Ishikawa (cell line): ENCODE measurements around the gene CNTN2.

Experiments
- CREB1 ChIP-seq: IDR thresholded peaks from 2 replicates; pipeline ENCODE4 v1.6.1; 2012; ENCODE audit warnings: low read depth
- EP300 ChIP-seq: IDR thresholded peaks from 2 replicates; pipeline ENCODE4 v1.6.1; 2012; ENCODE audit warnings: borderline replicate concordance
- FOXM1 ChIP-seq: IDR thresholded peaks from 2 replicates; pipeline ENCODE4 v1.6.1; 2012; ENCODE audit warnings: low read depth, borderline replicate concordance
- TCF12 ChIP-seq: IDR thresholded peaks from 2 replicates; pipeline ENCODE4 v1.6.1; 2012; ENCODE audit warnings: low read depth
- USF1 ChIP-seq: IDR thresholded peaks from 2 replicates; pipeline ENCODE4 v1.6.1; 2012
- ZBTB7A ChIP-seq: IDR thresholded peaks from 2 replicates; pipeline ENCODE4 v1.6.1; 2012; ENCODE audit warnings: low read depth

DNA sequence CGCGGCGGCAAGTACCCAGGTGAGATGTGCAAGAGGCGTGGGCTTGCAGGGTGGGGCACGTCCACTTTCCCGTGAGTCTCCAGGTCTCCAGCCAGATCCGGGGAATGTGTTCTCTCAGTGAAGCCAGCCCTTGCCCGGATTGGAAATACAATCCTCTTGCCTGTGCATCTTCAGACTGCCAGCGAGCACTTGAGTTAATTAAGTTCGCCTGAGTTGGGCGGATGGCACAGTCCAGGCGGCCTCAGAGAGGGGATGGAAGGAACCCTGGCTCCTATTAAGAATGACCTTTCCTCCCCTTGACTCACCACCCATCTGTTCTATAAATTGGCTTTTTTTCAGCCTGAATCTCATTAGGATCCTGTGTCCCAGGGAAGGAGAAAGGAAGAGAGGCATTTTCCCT lies 33.3 kb upstream of the CNTN2 start:
- TF ChIP-seq ZBTB7A (no peak), TCF12 (no peak), CREB1 (no peak), FOXM1 (no peak), USF1 (no peak), EP300 (no peak)
